Activated naive CD4-positive, alpha-beta T cell treated with anti-CD3 and anti-CD28 coated beads for 36 hours (primary cell): ENCODE data around the gene THRSP. TPM values are rescaled to one million over a fixed set of nuclear protein-coding genes. Genes with fewer than 3 reads are reported as not detected.
"Not testable (repeated sequence)": the region's sequence is repeated elsewhere in the genome, so short reads cannot be mapped to it uniquely, and the experiment has no call there.

Experiments used
- CTCF ChIA-PET: fragments of 350-600 bp; sonication (Branson Sonifier 250); formaldehyde crosslinking; loops from one replicate; lab custom pipeline; 2021; ENCODE audit warnings: antibody characterized with exemption; lab: Charles Lee
- DNase-seq: peaks from one replicate; pipeline ENCODE4 v3.0.0-alpha.2; 2020
- H3K27ac Mint-ChIP-seq: one replicate; pipeline ENCODE4 v1.8.0; 2021; ENCODE audit warnings: mild to moderate bottlenecking, mixed read lengths
- H3K27me3 Mint-ChIP-seq: one replicate; pipeline ENCODE4 v1.8.0; 2021; ENCODE audit warnings: low read depth, mixed read lengths
- H3K36me3 Mint-ChIP-seq: one replicate; pipeline ENCODE4 v1.8.0; 2021; ENCODE audit warnings: low read depth, mixed read lengths
- H3K4me1 Mint-ChIP-seq: one replicate; pipeline ENCODE4 v1.8.0; 2021; ENCODE audit warnings: low read depth, mixed read lengths
- H3K4me3 Mint-ChIP-seq: one replicate; pipeline ENCODE4 v1.8.0; 2021; ENCODE audit warnings: mild to moderate bottlenecking, moderate library complexity, mixed read lengths
- H3K9me3 Mint-ChIP-seq: one replicate; pipeline ENCODE4 v1.8.0; 2021; ENCODE audit warnings: mixed read lengths
- intact Hi-C: fragments of 100-400 bp; cut with micrococcal nuclease; formaldehyde crosslinking; loops from one replicate; pipeline ENCODE4 v1.15.1; 2023
- total RNA-seq, 2 experiments: library from RNA; stranded (reverse); gene quantifications; one replicate each; pipeline ENCODE4 v1.2.3, GENCODE V29; 2021

Gene THRSP
- total RNA-seq, 2 experiments from 2014 or later: not detected

- DNase-seq: no peak
- peaks cover 21% of the 10 kb centered on the region for H3K4me1 Mint-ChIP-seq
- no peaks in the 10 kb centered on the region for H3K27me3 Mint-ChIP-seq
- no peak overlapping the region for H3K27ac Mint-ChIP-seq
- CTCF ChIA-PET: no interaction called here
- H3K9me3 Mint-ChIP-seq: no peaks in the 10 kb centered on the region
- H3K36me3 Mint-ChIP-seq: peaks cover 1% of the 10 kb centered on the region
- H3K4me3 Mint-ChIP-seq: no peak overlapping the region
- intact Hi-C loops: no loop called here
Measured at GRCh38 chr11:78083021-78083420, 19.4 kb downstream of the THRSP start.

GRCh38 chr11:78084506-78084905 is 20.8 kb downstream of the THRSP start:
- H3K27me3 Mint-ChIP-seq, CTCF ChIA-PET, H3K27ac Mint-ChIP-seq, H3K9me3 Mint-ChIP-seq, intact Hi-C loops, H3K4me3 Mint-ChIP-seq, DNase-seq, H3K36me3 Mint-ChIP-seq: not testable (repeated sequence)
- H3K4me1 Mint-ChIP-seq: peaks cover 14% of the 10 kb centered on the region

DNA sequence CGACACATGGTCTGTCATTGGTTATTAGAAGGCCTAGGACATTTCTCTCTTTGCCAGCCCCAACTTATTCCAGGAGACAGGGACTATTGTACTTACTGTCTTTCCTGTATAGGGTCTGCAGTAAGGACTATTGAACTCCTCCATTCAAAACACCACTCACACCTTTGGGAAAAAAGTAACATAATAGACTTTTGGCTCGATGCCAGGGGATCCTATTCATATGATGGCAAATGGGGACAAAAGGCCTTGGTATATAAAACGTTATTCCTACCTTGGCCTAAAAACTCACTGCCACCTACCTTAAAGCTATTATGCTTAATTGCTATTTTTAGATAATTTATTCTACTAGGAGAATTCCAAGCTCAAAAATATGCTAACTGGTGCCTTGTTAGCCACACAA is 22.3 kb downstream of the THRSP start:
- CTCF ChIA-PET: interaction anchor here (0.9 kb wide), 1 partner anchor 76 kb away, joined by 3 read pairs; no protein-coding TSS in a partner anchor
- Mint-ChIP-seq H3K27me3 (no peaks in the 10 kb centered on the region), H3K4me1 (peaks cover 7% of the 10 kb centered on the region), H3K4me3 (no peak overlapping the region), H3K27ac (no peak overlapping the region), H3K9me3 (no peaks in the 10 kb centered on the region), H3K36me3 (no peaks in the 10 kb centered on the region)
- no peak for DNase-seq
- intact Hi-C loops: no loop called here

GRCh38 chr11:78086521-78087074 is 22.9 kb downstream of the THRSP start:
- intact Hi-C loops, CTCF ChIA-PET: not testable (repeated sequence)

GRCh38 chr11:78094250-78094649 is 30.6 kb downstream of the THRSP start:
- intact Hi-C loops: loop anchor here (1.0 to 5.0 kb wide), 3 partner anchors 15 to 93 kb away; partner anchors contain the start of genes ALG8, KCTD21, NDUFC2 and USP35
- Mint-ChIP-seq H3K27ac (peak overlapping the region; percentile 73), H3K36me3 (peaks cover 28% of the 10 kb centered on the region), H3K4me1 (peaks cover 13% of the 10 kb centered on the region), H3K9me3 (no peaks in the 10 kb centered on the region), H3K4me3 (no peak overlapping the region), H3K27me3 (no peaks in the 10 kb centered on the region)
- CTCF ChIA-PET: no interaction called here
- peak; percentile 54 for DNase-seq

More at GRCh38 chr11:78086521-78087074, 22.9 kb downstream of the THRSP start:
- H3K4me1 Mint-ChIP-seq, DNase-seq, H3K4me3 Mint-ChIP-seq, H3K36me3 Mint-ChIP-seq, H3K27ac Mint-ChIP-seq, H3K27me3 Mint-ChIP-seq, H3K9me3 Mint-ChIP-seq: not testable (repeated sequence)

DNA sequence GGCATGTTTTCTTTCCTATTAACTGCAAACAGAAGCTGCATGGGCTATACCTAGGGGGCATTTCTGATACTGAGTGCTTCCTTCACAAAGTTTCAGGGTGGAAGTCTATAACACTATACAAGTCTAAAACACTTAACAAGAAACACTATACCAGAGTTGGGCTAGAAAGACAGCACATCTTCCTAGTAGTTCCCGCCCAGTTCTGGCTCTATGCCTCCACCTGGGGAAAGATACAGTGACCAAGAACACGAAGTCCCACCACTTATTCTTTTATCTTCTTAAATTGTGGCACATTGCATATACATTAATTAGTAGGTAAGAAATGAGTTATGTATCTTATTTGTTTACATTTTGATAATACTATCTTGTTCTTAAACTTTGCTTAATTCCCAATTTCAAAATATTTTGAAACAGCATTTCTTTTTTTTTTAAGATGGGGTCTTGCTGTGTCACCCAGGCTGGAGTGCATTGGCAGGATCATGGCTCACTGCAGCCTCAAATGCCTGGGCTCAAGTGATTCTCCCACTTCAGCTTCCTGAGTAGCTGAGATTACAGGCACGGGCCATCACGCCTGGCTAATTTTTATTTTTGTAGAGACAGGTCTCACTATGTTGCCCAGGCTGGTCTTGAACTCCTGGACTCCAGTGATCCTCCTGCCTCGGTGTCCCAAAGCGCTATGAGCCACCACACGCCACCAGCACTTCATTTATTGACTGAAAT is 34.2 kb downstream of the THRSP start:
- CTCF ChIA-PET: no interaction called here
- Mint-ChIP-seq H3K27me3 (no peaks in the 10 kb centered on the region), H3K4me3 (no peak overlapping the region), H3K27ac (no peak overlapping the region), H3K9me3 (no peaks in the 10 kb centered on the region), H3K36me3 (peaks cover 41% of the 10 kb centered on the region), H3K4me1 (peaks cover 13% of the 10 kb centered on the region)
- intact Hi-C loops: no loop called here
- no peak for DNase-seq

DNA sequence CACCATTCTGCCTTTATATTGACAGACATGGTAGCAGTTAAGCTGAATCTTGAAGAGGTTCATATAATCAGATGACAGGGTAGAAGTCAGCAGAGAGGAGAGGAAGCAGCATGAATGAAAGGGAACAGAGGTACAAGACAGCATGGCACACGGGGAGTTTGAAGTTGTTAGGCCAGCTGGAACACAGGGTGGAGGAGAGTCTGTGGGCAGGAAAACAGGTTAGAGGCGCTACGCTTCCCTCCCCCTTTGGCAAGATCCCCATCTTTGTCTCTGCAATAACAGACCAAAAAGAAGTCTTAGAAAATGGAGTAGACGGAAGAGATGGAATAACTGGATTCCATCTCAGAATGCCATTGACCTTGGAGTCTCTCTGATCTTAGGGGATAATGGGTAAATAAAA is 36.0 kb downstream of the THRSP start:
- Mint-ChIP-seq H3K9me3 (no peaks in the 10 kb centered on the region), H3K4me1 (peaks cover 5% of the 10 kb centered on the region), H3K27ac (no peak overlapping the region), H3K27me3 (no peaks in the 10 kb centered on the region), H3K36me3 (peaks cover 35% of the 10 kb centered on the region), H3K4me3 (no peak overlapping the region)
- intact Hi-C loops: no loop called here
- CTCF ChIA-PET: no interaction called here
- DNase-seq: no peak

DNA sequence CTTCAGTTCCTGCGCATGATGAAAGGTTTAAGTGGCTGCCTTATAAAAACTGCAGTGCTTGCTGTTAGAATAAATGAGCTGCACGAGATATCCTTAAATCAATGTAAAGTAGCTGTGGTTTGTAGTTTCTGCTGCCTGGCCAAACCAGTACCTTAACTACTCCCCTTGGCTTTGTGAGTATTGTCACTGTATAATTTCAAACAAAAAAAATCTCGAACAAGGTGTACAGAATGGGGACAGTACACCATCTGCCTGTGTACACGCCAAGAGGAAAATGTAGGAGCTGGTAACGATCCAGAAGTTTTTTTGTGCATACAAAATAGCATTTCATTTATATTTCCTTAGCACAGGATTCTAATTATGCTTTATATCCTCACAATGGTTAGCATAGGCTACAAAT is 36.6 kb downstream of the THRSP start:
- CTCF ChIA-PET: no interaction called here
- intact Hi-C loops: no loop called here
- no peaks in the 10 kb centered on the region for H3K27me3 Mint-ChIP-seq

DNA sequence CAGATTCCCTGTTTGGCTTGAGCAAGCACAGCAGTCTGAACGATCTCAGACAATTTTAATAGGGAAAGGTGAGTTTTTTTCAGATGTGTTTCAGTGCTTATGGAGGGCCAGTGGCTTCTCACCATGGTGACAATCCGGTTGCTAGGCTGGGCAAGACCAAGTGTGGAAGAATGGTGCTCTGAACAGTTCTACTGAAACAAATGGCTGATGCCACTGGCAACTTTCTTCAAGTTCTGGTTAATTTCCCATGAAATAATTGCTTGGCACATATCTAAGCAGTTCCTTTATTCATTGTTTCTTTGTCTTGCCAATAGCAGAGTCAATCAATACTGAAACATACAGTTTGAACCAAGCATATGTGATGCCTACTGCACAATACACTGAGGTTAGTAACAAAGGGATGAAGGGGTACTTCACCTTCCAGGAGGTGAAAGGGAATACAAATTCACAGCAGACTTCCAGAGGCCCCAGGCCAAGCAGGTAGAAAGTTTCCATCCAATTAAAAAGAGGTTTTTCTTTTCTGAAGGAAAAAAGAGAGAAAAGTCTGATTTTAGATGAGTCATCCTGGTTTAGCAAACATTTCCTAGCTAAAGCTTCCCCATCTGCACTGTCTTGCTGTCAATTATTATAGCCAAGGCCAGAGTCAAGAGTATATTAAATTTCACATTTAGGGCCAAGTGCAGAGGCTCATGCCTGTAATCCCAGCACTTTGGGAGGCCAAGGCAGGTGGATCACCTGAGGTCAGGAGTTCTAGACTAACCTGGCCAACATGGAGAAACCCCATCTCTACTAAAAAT is 37.2 kb downstream of the THRSP start:
- H3K4me1 Mint-ChIP-seq: no peaks in the 10 kb centered on the region
- intact Hi-C loops: no loop called here
- H3K9me3 Mint-ChIP-seq: no peaks in the 10 kb centered on the region
- no peak for DNase-seq
- H3K36me3 Mint-ChIP-seq: peaks cover 28% of the 10 kb centered on the region
- no peak overlapping the region for H3K4me3 Mint-ChIP-seq
- CTCF ChIA-PET: no interaction called here
- no peaks in the 10 kb centered on the region for H3K27me3 Mint-ChIP-seq
- no peak overlapping the region for H3K27ac Mint-ChIP-seq

More for the DNA sequence above, 36.6 kb downstream of the THRSP start:
- H3K4me3 Mint-ChIP-seq: no peak overlapping the region
- peaks cover 1% of the 10 kb centered on the region for H3K4me1 Mint-ChIP-seq
- no peak for DNase-seq
- H3K36me3 Mint-ChIP-seq: peaks cover 32% of the 10 kb centered on the region
- no peak overlapping the region for H3K27ac Mint-ChIP-seq
- H3K9me3 Mint-ChIP-seq: no peaks in the 10 kb centered on the region

DNA sequence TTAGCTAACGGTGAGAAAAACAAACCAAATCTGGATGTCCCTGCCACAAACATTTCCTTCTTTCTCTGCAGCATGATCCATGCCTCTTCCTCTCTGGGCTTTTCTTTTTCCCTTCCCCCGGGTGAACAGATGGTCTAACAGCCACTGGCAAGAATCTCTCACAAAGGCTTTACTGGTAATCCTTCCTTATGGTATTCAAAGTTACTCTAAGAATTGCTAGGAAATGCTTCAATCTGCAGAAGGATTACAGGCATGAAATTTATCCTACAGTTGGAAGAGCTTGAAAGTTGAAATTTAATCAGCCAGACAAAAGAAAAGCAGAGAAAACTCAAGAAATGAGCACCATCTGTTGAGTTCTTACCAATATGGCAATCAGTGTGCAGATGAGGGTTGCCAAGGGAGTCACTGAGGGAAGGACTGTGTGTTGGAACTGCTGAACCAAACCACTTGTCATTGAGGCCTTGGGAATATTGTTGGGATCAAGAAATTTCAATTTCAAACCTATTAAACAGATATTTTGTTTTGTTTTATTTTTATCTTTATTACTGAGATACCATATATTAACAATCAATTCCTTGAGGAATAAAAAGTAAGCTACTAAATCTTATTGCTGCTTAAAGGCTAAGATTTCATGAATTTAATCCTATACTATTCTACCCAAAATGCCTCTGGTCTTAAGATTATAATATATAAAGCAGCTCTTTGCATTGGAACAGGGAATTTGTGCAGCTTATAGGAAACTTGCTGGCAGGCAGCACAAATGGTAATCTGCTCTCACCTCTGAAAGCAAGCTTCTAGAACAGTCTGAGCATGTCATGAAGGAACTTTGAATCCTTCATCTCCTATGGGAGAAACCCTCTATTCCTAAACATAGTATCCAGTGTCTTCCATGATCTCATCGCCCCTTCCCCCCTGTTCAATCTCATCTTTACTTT is 45.7 kb downstream of the THRSP start:
- Mint-ChIP-seq H3K27me3 (no peaks in the 10 kb centered on the region), H3K9me3 (no peaks in the 10 kb centered on the region), H3K36me3 (peaks cover 33% of the 10 kb centered on the region), H3K4me3 (no peak overlapping the region), H3K4me1 (no peaks in the 10 kb centered on the region), H3K27ac (no peak overlapping the region)
- intact Hi-C loops: no loop called here
- CTCF ChIA-PET: interaction anchor here (0.6 to 1.1 kb wide), 4 partner anchors 11 to 981 kb away, joined by 3 to 7 read pairs (median 3); partner anchors contain the start of gene MYO7A
- DNase-seq: no peak

DNA sequence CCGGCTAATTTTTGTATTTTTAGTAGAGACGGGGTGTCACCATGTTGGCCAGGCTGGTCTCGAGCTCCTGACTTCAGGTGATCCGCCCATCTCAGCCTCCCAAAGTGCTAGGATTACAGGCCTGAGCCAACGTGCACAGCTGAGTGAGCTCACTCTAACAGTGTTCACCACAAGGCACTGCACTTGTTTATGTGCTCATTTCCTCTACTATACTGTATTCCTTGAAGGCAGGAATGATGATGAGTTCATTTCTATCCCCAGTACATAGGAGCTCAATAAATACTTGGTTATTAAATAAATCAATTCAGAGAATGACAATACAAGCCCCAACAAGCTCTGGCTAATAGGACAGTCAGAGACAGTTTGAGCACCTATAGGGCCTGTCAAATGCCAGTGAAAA is 46.7 kb downstream of the THRSP start:
- Mint-ChIP-seq H3K27me3 (no peaks in the 10 kb centered on the region), H3K4me1 (no peaks in the 10 kb centered on the region), H3K27ac (no peak overlapping the region), H3K9me3 (no peaks in the 10 kb centered on the region), H3K36me3 (peaks cover 33% of the 10 kb centered on the region), H3K4me3 (no peak overlapping the region)
- CTCF ChIA-PET: no interaction called here
- no peak for DNase-seq
- intact Hi-C loops: no loop called here

- no peak for DNase-seq
- H3K27me3 Mint-ChIP-seq: no peaks in the 10 kb centered on the region
- H3K36me3 Mint-ChIP-seq: peaks cover 33% of the 10 kb centered on the region
- no peak overlapping the region for H3K4me3 Mint-ChIP-seq
- no peaks in the 10 kb centered on the region for H3K9me3 Mint-ChIP-seq
- CTCF ChIA-PET: no interaction called here
- H3K27ac Mint-ChIP-seq: no peak overlapping the region
- intact Hi-C loops: no loop called here
- H3K4me1 Mint-ChIP-seq: no peaks in the 10 kb centered on the region
Measured at GRCh38 chr11:78110830-78111229, 47.2 kb downstream of the THRSP start.
